OCI-LY3 (cell line): ENCODE results near the gene TRIM47.

ENCODE experiments used
- EZH2phosphoT487 ChIP-seq: fragments of 200-600 bp; shearing (Covaris generic); IDR thresholded peaks from 2 replicates; pipeline ENCODE4 v1.6.1; 2018; ENCODE audit warnings: antibody characterized with exemption, mixed run types, low read depth
- TF ChIP-seq, protein P1 (sequence below): fragments of 200-600, 300-600 bp; sonication (generic); IDR thresholded peaks from 2 replicates; pipeline ENCODE4 v1.5.1; 2014; ENCODE audit warnings: antibody characterized with exemption, low read length, low read depth

DNA sequence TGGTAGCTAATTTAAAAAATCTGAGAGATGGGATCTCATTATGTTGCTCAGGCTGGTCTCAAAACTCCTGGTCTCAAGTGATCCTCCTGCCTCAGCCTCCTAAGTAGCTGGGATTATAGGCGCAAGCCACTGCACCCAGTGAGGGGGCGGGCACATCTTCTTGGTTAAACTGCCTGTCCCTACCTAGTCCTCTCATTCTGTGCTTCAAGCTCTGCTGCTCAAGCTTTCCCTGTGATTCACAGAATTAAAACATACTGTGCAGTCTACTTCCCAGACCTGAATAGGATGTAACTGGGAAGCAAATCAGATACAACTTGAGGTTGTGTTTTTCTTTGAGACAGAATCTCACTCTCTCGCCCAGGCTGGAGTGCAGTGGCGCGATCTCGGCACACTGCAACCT is 24.0 kb upstream of the TRIM47 start:
- TF ChIP-seq, protein P1, sequence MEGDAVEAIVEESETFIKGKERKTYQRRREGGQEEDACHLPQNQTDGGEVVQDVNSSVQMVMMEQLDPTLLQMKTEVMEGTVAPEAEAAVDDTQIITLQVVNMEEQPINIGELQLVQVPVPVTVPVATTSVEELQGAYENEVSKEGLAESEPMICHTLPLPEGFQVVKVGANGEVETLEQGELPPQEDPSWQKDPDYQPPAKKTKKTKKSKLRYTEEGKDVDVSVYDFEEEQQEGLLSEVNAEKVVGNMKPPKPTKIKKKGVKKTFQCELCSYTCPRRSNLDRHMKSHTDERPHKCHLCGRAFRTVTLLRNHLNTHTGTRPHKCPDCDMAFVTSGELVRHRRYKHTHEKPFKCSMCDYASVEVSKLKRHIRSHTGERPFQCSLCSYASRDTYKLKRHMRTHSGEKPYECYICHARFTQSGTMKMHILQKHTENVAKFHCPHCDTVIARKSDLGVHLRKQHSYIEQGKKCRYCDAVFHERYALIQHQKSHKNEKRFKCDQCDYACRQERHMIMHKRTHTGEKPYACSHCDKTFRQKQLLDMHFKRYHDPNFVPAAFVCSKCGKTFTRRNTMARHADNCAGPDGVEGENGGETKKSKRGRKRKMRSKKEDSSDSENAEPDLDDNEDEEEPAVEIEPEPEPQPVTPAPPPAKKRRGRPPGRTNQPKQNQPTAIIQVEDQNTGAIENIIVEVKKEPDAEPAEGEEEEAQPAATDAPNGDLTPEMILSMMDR: no peak
- no peak for TF ChIP-seq EZH2phosphoT487
